Choroid plexus epithelial cell (primary cell): ENCODE results near the gene CPNE7.

Experiments used
- DNase-seq: peaks from one replicate; pipeline ENCODE4 v3.0.0-alpha.2; 2010; ENCODE audit warnings: low read depth
- H3K4me3 ChIP-seq: 2 replicates; pipeline ENCODE4 v1.5.1; 2011; ENCODE audit warnings: low read depth, mild to moderate bottlenecking, control low read depth, low read length, moderate library complexity
- CTCF ChIP-seq: conservative IDR thresholded peaks from 2 replicates; pipeline ENCODE4 v1.5.1; 2011; ENCODE audit warnings: low read depth, mild to moderate bottlenecking, control low read depth, inconsistent platforms, low read length, moderate library complexity

Gene CPNE7

GRCh38 chr16:89581045-89581695 is 5.6 kb downstream of the CPNE7 start:
- no peak overlapping the region for H3K4me3 ChIP-seq
- no peak for TF ChIP-seq CTCF
- DNase-seq: peak; percentile 99

- DNase-seq: peak; percentile 94
- no peak overlapping the region for H3K4me3 ChIP-seq
- no peak for TF ChIP-seq CTCF
Measured at GRCh38 chr16:89581861-89582563, 6.5 kb downstream of the CPNE7 start.

GRCh38 chr16:89582614-89583196 is 7.1 kb downstream of the CPNE7 start:
- no peak overlapping the region for H3K4me3 ChIP-seq
- DNase-seq: no peak
- TF ChIP-seq CTCF: no peak

GRCh38 chr16:89583197-89583894 is 7.8 kb downstream of the CPNE7 start:
- TF ChIP-seq CTCF: no peak
- DNase-seq: no peak

GRCh38 chr16:89583895-89584644 is 8.5 kb downstream of the CPNE7 start:
- no peak for DNase-seq
- TF ChIP-seq CTCF: no peak
- H3K4me3 ChIP-seq: no peak overlapping the region

More at GRCh38 chr16:89583197-89583894, 7.8 kb downstream of the CPNE7 start:
- no peak overlapping the region for H3K4me3 ChIP-seq

GRCh38 chr16:89584768-89585549 is 9.4 kb downstream of the CPNE7 start:
- DNase-seq: peak; percentile 33
- no peak for TF ChIP-seq CTCF
- no peak overlapping the region for H3K4me3 ChIP-seq
